Measurements from ENCODE around the gene ALDH7A1. TPM values are rescaled to one million over a fixed set of nuclear protein-coding genes. Genes with fewer than 3 reads are reported as not detected.
"Not testable (repeated sequence)": the region's sequence is repeated elsewhere in the genome, so short reads cannot be mapped to it uniquely, and the experiment has no call there.

Gene ALDH7A1
- total RNA-seq, 2 experiments from 2014 or later = 15.4 to 16.9 TPM

GRCh38 chr5:126568206-126568755 is 26.7 kb downstream of the ALDH7A1 start:
- DNase-seq = no peak
- Mint-ChIP-seq H3K36me3 (no peaks in the 10 kb centered on the region), H3K9me3 (no peaks in the 10 kb centered on the region), H3K4me1 (no peaks in the 10 kb centered on the region), H3K27ac (no peak overlapping the region), H3K27me3 (no peaks in the 10 kb centered on the region), H3K4me3 (no peak overlapping the region)

- H3K27ac Mint-ChIP-seq = no peak overlapping the region
- H3K4me1 Mint-ChIP-seq = no peaks in the 10 kb centered on the region
- H3K9me3 Mint-ChIP-seq = no peaks in the 10 kb centered on the region
- DNase-seq = no peak
- no peak overlapping the region for H3K4me3 Mint-ChIP-seq
- H3K36me3 Mint-ChIP-seq = no peaks in the 10 kb centered on the region
- no peaks in the 10 kb centered on the region for H3K27me3 Mint-ChIP-seq
These were observed 32.2 kb downstream of the ALDH7A1 start for GRCh38 chr5:126562823-126563222.

- no peaks in the 10 kb centered on the region for H3K36me3 Mint-ChIP-seq
- H3K9me3 Mint-ChIP-seq = no peaks in the 10 kb centered on the region
- DNase-seq = no peak
- no peak overlapping the region for H3K27ac Mint-ChIP-seq
- H3K4me3 Mint-ChIP-seq = no peak overlapping the region
- no peaks in the 10 kb centered on the region for H3K27me3 Mint-ChIP-seq
- no peaks in the 10 kb centered on the region for H3K4me1 Mint-ChIP-seq
These were observed 33.1 kb downstream of the ALDH7A1 start for GRCh38 chr5:126561908-126562307.

- not testable (repeated sequence) for H3K9me3 Mint-ChIP-seq
These were observed 39.9 kb downstream of the ALDH7A1 start for GRCh38 chr5:126555101-126555500.

GRCh38 chr5:126552614-126553013 is 42.4 kb downstream of the ALDH7A1 start:
- H3K27ac Mint-ChIP-seq = no peak overlapping the region
- H3K36me3 Mint-ChIP-seq = no peaks in the 10 kb centered on the region
- H3K27me3 Mint-ChIP-seq = no peaks in the 10 kb centered on the region
- no peak for DNase-seq
- H3K9me3 Mint-ChIP-seq = no peaks in the 10 kb centered on the region
- H3K4me3 Mint-ChIP-seq = no peak overlapping the region
- H3K4me1 Mint-ChIP-seq = no peaks in the 10 kb centered on the region

More at GRCh38 chr5:126555101-126555500, 39.9 kb downstream of the ALDH7A1 start:
- H3K27ac Mint-ChIP-seq, H3K27me3 Mint-ChIP-seq, H3K4me3 Mint-ChIP-seq, H3K4me1 Mint-ChIP-seq, DNase-seq, H3K36me3 Mint-ChIP-seq: not testable (repeated sequence)

- H3K27ac Mint-ChIP-seq = no peak overlapping the region
- no peaks in the 10 kb centered on the region for H3K36me3 Mint-ChIP-seq
- no peaks in the 10 kb centered on the region for H3K4me1 Mint-ChIP-seq
- no peaks in the 10 kb centered on the region for H3K9me3 Mint-ChIP-seq
- H3K4me3 Mint-ChIP-seq = no peak overlapping the region
- DNase-seq = peak; percentile 15
- no peaks in the 10 kb centered on the region for H3K27me3 Mint-ChIP-seq
These were observed 50.8 kb downstream of the ALDH7A1 start for GRCh38 chr5:126544087-126544740.

GRCh38 chr5:126543660-126544059 is 51.4 kb downstream of the ALDH7A1 start:
- H3K9me3 Mint-ChIP-seq = no peaks in the 10 kb centered on the region
- no peaks in the 10 kb centered on the region for H3K4me1 Mint-ChIP-seq
- H3K27me3 Mint-ChIP-seq = no peaks in the 10 kb centered on the region
- DNase-seq = no peak
- H3K27ac Mint-ChIP-seq = no peak overlapping the region
- H3K36me3 Mint-ChIP-seq = no peaks in the 10 kb centered on the region
- H3K4me3 Mint-ChIP-seq = no peak overlapping the region

GRCh38 chr5:126543009-126543408 is 52.0 kb downstream of the ALDH7A1 start:
- Mint-ChIP-seq H3K27me3 (no peaks in the 10 kb centered on the region), H3K27ac (no peak overlapping the region)

GRCh38 chr5:126542441-126542840 is 52.6 kb downstream of the ALDH7A1 start:
- DNase-seq = no peak
- no peak overlapping the region for H3K4me3 Mint-ChIP-seq
- no peaks in the 10 kb centered on the region for H3K4me1 Mint-ChIP-seq
- no peaks in the 10 kb centered on the region for H3K27me3 Mint-ChIP-seq
- H3K27ac Mint-ChIP-seq = no peak overlapping the region
- H3K36me3 Mint-ChIP-seq = no peaks in the 10 kb centered on the region
- H3K9me3 Mint-ChIP-seq = no peaks in the 10 kb centered on the region

More at GRCh38 chr5:126543009-126543408, 52.0 kb downstream of the ALDH7A1 start:
- Mint-ChIP-seq H3K36me3 (no peaks in the 10 kb centered on the region), H3K9me3 (no peaks in the 10 kb centered on the region), H3K4me1 (no peaks in the 10 kb centered on the region), H3K4me3 (no peak overlapping the region)
- no peak for DNase-seq

- Mint-ChIP-seq H3K36me3 (no peaks in the 10 kb centered on the region), H3K27me3 (no peaks in the 10 kb centered on the region), H3K4me3 (no peak overlapping the region), H3K9me3 (no peaks in the 10 kb centered on the region), H3K27ac (no peak overlapping the region), H3K4me1 (no peaks in the 10 kb centered on the region)
- no peak for DNase-seq
These were observed 54.4 kb downstream of the ALDH7A1 start for GRCh38 chr5:126540631-126541030.

- no peak for DNase-seq
- Mint-ChIP-seq H3K27ac (no peak overlapping the region), H3K36me3 (no peaks in the 10 kb centered on the region), H3K4me3 (no peak overlapping the region), H3K4me1 (no peaks in the 10 kb centered on the region), H3K9me3 (no peaks in the 10 kb centered on the region), H3K27me3 (no peaks in the 10 kb centered on the region)
These were observed 56.4 kb downstream of the ALDH7A1 start for GRCh38 chr5:126538579-126538978.

GRCh38 chr5:126536874-126537273 is 58.1 kb downstream of the ALDH7A1 start:
- Mint-ChIP-seq H3K27ac (no peak overlapping the region), H3K4me3 (no peak overlapping the region), H3K9me3 (no peaks in the 10 kb centered on the region), H3K27me3 (no peaks in the 10 kb centered on the region), H3K36me3 (no peaks in the 10 kb centered on the region), H3K4me1 (no peaks in the 10 kb centered on the region)
- DNase-seq = no peak

- H3K27me3 Mint-ChIP-seq = no peaks in the 10 kb centered on the region
- no peak overlapping the region for H3K27ac Mint-ChIP-seq
- DNase-seq = no peak
- H3K4me3 Mint-ChIP-seq = no peak overlapping the region
- H3K9me3 Mint-ChIP-seq = no peaks in the 10 kb centered on the region
- no peaks in the 10 kb centered on the region for H3K4me1 Mint-ChIP-seq
- no peaks in the 10 kb centered on the region for H3K36me3 Mint-ChIP-seq
These were observed 59.0 kb downstream of the ALDH7A1 start for GRCh38 chr5:126535856-126536545.

- Mint-ChIP-seq H3K27ac (no peak overlapping the region), H3K4me3 (no peak overlapping the region)
These were observed 60.5 kb downstream of the ALDH7A1 start for GRCh38 chr5:126534553-126534952.

GRCh38 chr5:126531543-126532120 is 63.4 kb downstream of the ALDH7A1 start:
- Mint-ChIP-seq H3K4me3 (no peak overlapping the region), H3K27me3 (no peaks in the 10 kb centered on the region), H3K27ac (no peak overlapping the region), H3K4me1 (no peaks in the 10 kb centered on the region), H3K36me3 (no peaks in the 10 kb centered on the region), H3K9me3 (no peaks in the 10 kb centered on the region)
- DNase-seq = no peak

More at GRCh38 chr5:126534553-126534952, 60.5 kb downstream of the ALDH7A1 start:
- Mint-ChIP-seq H3K9me3 (no peaks in the 10 kb centered on the region), H3K27me3 (no peaks in the 10 kb centered on the region), H3K4me1 (no peaks in the 10 kb centered on the region), H3K36me3 (no peaks in the 10 kb centered on the region)
- no peak for DNase-seq
